BJ (cell line): ENCODE measurements around the gene EPB41L1. TPM values are rescaled to one million over a fixed set of nuclear protein-coding genes. Genes with fewer than 3 reads are reported as not detected.

ENCODE experiments used
- CTCF ChIA-PET: fragments of 350-600 bp; formaldehyde crosslinking; extraction: SDS; loops from one replicate; lab custom pipeline; 2021; ENCODE audit warnings: antibody characterized with exemption, inconsistent platforms; lab: Yijun Ruan, JAX
- POLR2A ChIA-PET: fragments of 300-600 bp; sonication (Branson Sonifier 250); formaldehyde crosslinking; extraction: SDS; loops from one replicate; lab custom pipeline; 2021; ENCODE audit warnings: antibody characterized with exemption; lab: Charles Lee
- DNase-seq: peaks from one replicate; pipeline ENCODE4 v3.0.0-alpha.2; 2011; ENCODE audit warnings: low read depth
- H3K27me3 ChIP-seq: 2 replicates; pipeline ENCODE4 v1.6.0; 2011; ENCODE audit warnings: low read length; ENCODE audit not compliant: control insufficient read depth, insufficient read depth
- H3K36me3 ChIP-seq: 2 replicates; pipeline ENCODE4 v1.5.1; 2011; ENCODE audit warnings: low read length; ENCODE audit not compliant: control insufficient read depth, insufficient read depth
- H3K4me3 ChIP-seq: 2 replicates; pipeline ENCODE4 v1.5.1; 2011; ENCODE audit warnings: low read depth, mild to moderate bottlenecking, control low read depth, low read length
- polyA plus RNA-seq: library from polyadenylated mRNA; depleted of rRNA; stranded (reverse); fragments of >200 nt; gene quantifications from 2 replicates; pipeline ENCODE4 v1.2.3, GENCODE V29; 2011
- TF ChIP-seq, protein P1 (sequence below): IDR thresholded peaks from 2 replicates; pipeline ENCODE4 v1.5.1; 2011; ENCODE audit warnings: low read depth, mild to moderate bottlenecking, control low read depth, inconsistent platforms, low read length, moderate library complexity; ENCODE audit not compliant: insufficient read depth

The EPB41L1 gene
- polyA plus RNA-seq, 1 experiment, result 20.2 TPM

DNA sequence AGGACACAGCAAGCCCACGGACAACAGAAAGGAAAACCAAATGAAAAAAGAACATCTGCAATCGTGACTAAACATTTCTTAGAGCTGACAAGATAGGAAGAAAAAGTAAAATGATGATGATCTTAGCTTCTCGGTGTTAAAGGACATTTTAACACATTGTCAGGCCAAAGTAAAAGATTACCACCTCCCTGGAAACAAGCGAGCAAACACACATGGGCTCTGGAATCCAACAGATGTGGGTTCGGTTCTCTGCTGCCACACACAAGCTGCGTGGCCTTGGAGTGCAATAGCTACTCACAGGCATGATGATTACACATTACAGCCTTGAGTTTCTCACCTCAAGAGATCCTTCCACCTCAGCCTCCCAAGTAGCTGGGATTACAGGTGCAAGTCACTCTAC is 74.2 kb downstream of the EPB41L1 start:
- Histone ChIP-seq H3K27me3 (no peaks in the 10 kb centered on the region), H3K4me3 (no peak overlapping the region), H3K36me3 (no peaks in the 10 kb centered on the region)
- POLR2A ChIA-PET, result no interaction called here
- TF ChIP-seq, protein P1, sequence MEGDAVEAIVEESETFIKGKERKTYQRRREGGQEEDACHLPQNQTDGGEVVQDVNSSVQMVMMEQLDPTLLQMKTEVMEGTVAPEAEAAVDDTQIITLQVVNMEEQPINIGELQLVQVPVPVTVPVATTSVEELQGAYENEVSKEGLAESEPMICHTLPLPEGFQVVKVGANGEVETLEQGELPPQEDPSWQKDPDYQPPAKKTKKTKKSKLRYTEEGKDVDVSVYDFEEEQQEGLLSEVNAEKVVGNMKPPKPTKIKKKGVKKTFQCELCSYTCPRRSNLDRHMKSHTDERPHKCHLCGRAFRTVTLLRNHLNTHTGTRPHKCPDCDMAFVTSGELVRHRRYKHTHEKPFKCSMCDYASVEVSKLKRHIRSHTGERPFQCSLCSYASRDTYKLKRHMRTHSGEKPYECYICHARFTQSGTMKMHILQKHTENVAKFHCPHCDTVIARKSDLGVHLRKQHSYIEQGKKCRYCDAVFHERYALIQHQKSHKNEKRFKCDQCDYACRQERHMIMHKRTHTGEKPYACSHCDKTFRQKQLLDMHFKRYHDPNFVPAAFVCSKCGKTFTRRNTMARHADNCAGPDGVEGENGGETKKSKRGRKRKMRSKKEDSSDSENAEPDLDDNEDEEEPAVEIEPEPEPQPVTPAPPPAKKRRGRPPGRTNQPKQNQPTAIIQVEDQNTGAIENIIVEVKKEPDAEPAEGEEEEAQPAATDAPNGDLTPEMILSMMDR, result no peak
- no peak for DNase-seq
- CTCF ChIA-PET, result interaction anchor here (0.7 to 1.1 kb wide), 3 partner anchors 13 to 31 kb away, joined by 3 to 6 read pairs (median 3); no protein-coding TSS in a partner anchor

DNA sequence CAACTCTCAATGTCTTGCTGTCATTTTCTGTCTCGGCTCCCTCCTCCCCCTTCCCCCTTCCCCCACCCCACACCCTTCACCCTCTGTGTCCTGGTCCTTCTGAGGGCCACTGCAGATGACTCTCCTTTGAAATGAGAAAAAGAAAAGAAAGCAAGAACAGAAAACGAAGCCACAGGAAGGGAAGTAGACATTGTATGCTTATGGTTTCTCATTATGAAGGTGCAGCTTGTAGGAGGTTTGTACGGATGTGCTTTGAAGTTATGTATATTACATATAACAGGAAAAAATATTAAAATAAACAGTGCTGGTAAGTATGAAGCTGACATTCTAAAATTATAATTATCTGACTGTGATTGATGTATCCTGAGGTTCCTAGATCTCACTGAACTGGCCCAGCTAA is 75.5 kb downstream of the EPB41L1 start:
- ChIA-PET CTCF (interaction anchor here (0.5 kb wide), 1 partner anchor 50 kb away, joined by 3 read pairs; no protein-coding TSS in a partner anchor), POLR2A (no interaction called here)
- Histone ChIP-seq H3K4me3 (no peak overlapping the region), H3K36me3 (no peaks in the 10 kb centered on the region), H3K27me3 (no peaks in the 10 kb centered on the region)
- TF ChIP-seq, protein P1, result no peak
- DNase-seq, result no peak

DNA sequence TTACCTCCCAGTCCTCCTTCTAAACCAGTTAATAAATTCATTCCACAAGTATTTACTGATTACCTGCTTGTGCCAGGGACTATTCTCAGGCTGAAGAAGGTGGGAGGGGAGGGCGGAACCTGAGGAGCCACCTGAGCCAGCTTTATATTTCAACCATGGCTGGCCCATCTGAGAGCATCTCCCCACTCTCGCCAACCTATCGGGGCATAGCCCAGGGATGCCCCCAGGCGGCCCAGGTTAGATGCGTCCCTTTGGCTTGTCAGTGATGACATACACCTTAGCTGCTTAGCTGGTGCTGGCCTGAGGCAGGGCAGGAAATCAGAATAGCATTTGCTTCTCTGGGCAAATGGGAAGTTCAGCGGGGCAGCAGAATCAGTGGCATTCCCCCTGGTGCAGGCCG is 76.8 kb downstream of the EPB41L1 start:
- no peak for DNase-seq
- TF ChIP-seq, protein P1, result no peak
- H3K27me3 ChIP-seq, result no peaks in the 10 kb centered on the region
- no peaks in the 10 kb centered on the region for H3K36me3 ChIP-seq
- no peak overlapping the region for H3K4me3 ChIP-seq
- CTCF ChIA-PET, result interaction anchor here (0.9 to 1.1 kb wide), 2 partner anchors 12 to 19 kb away, joined by 3 read pairs; no protein-coding TSS in a partner anchor
- POLR2A ChIA-PET, result no interaction called here

DNA sequence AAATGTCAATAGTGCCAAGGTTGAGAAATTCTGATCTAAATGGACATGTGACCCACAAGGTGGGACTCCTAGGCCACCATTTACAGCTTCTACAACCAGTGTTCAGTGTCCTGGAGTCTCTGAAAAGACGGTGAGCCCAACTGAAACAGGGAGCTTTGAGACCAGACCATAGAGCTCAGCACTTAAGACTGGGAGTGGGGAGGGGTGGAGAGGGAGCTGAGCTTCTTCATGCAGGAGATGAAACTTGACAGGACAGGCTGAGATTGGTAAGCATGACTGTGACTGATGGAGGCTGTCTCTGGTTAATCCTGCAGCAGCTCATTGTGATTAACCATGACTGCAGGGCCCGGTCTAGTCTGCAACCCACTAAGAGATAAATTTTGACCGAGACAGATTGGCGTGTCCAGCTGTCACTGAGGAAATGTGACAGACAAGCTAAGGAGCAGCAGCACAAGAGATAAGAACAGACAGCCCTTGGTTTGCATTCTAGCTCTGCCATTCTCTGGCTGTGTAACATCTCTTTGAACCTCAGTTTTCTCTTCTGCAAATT is 80.3 kb downstream of the EPB41L1 start:
- H3K27me3 ChIP-seq, result no peaks in the 10 kb centered on the region
- CTCF ChIA-PET, result interaction anchor here (0.9 to 1.5 kb wide), 5 partner anchors 8 to 78 kb away, joined by 3 to 5 read pairs (median 3); no protein-coding TSS in a partner anchor
- no peak overlapping the region for H3K4me3 ChIP-seq
- no peak for DNase-seq
- POLR2A ChIA-PET, result no interaction called here
- TF ChIP-seq, protein P1, result no peak
- H3K36me3 ChIP-seq, result 0 out of 2 replicates have a peak, but pooled peaks cover under 1% of the 10 kb centered on the region

GRCh38 chr20:36235892-36236785 is 81.6 kb downstream of the EPB41L1 start, which contains the start of gene AAR2:
Gene AAR2 (plus strand): TSS chr20:36236478. CDS start chr20:36239869, 3,391 bp downstream.
- Histone ChIP-seq H3K27me3 (no peaks in the 10 kb centered on the region), H3K4me3 (peak within 1 kb of the TSS; percentile 60), H3K36me3 (peaks cover 6% of the 10 kb centered on the region)
- ChIA-PET CTCF (interaction anchor here (1.0 to 1.5 kb wide), 4 partner anchors 13 to 80 kb away, joined by 3 to 4 read pairs (median 3); no protein-coding TSS in a partner anchor), POLR2A (interaction anchor here (0.7 kb wide), 1 partner anchor 311 kb away, joined by 3 read pairs; no protein-coding TSS in a partner anchor)
- TF ChIP-seq, protein P1, result no peak
- DNase-seq, result peak; percentile 15
